ENCODE data around the gene GZF1. TPM values are rescaled to one million over a fixed set of nuclear protein-coding genes. Genes with fewer than 3 reads are reported as not detected.

The GZF1 gene
- total RNA-seq, 1 experiment from 2014 or later, result 17.0 TPM

DNA sequence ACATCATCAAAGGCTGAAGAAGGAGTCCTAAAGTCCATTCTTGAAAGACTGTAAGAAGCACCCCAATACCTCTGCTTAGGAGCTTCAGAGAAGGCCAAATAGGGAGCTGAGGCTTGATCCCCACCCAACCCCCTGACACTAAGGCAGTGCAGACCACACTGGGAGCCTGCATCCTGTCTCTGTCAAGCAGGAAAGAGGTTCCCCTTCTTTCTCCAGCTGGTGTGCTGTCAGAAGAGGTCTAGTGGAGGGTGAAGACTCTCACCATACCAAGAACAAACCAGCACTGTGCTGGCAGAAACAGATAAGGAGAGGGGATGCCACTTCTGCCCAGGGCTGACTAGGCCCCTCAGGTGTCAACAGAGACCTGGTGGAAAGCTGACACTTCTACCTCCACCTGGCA lies 19.9 kb downstream of the GZF1 start:
- Mint-ChIP-seq H3K27ac (no peak overlapping the region), H3K27me3 (ENCODE audit: low read depth) (no peaks in the 10 kb centered on the region), H3K4me3 (no peak overlapping the region), H3K4me1 (peaks cover 7 to 13% of the 10 kb centered on the region in 2 experiments), H3K36me3 (ENCODE audit: insufficient read depth in 1 of 3, low read depth in 3 of 3) (peaks cover 30 to 73% (median 58%) of the 10 kb centered on the region in 3 experiments), H3K9me3 (peaks cover 0 to 3% of the 10 kb centered on the region in 2 experiments; a peak in 1 of 5 replicates)
- H2AK5ac ChIP-seq (ENCODE audit: insufficient read length, low read length), result no peak overlapping the region
- H3K27ac ChIP-seq (ENCODE audit: insufficient read length, low read depth, low read length), result no peak overlapping the region
- H3K4me1 ChIP-seq (ENCODE audit: insufficient read depth, low read length), result no peaks in the 10 kb centered on the region
- peaks cover 8% of the 10 kb centered on the region for H3K79me1 ChIP-seq (ENCODE audit: insufficient read depth, low read depth, low read length, poor library complexity, severe bottlenecking)
- H3K27me3 ChIP-seq (ENCODE audit: insufficient read depth, low read length), result no peaks in the 10 kb centered on the region
- no peak overlapping the region for H4K91ac ChIP-seq (ENCODE audit: insufficient read length, low read depth, low read length)
- TF ChIP-seq, protein P1, sequence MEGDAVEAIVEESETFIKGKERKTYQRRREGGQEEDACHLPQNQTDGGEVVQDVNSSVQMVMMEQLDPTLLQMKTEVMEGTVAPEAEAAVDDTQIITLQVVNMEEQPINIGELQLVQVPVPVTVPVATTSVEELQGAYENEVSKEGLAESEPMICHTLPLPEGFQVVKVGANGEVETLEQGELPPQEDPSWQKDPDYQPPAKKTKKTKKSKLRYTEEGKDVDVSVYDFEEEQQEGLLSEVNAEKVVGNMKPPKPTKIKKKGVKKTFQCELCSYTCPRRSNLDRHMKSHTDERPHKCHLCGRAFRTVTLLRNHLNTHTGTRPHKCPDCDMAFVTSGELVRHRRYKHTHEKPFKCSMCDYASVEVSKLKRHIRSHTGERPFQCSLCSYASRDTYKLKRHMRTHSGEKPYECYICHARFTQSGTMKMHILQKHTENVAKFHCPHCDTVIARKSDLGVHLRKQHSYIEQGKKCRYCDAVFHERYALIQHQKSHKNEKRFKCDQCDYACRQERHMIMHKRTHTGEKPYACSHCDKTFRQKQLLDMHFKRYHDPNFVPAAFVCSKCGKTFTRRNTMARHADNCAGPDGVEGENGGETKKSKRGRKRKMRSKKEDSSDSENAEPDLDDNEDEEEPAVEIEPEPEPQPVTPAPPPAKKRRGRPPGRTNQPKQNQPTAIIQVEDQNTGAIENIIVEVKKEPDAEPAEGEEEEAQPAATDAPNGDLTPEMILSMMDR (conservative IDR thresholded peaks at IDR 0.05), result no peak
- H2BK5ac ChIP-seq (ENCODE audit: insufficient read length, low read length), result no peak overlapping the region
- H4K20me1 ChIP-seq (ENCODE audit: control insufficient read depth, insufficient read depth, insufficient read length), result no peaks in the 10 kb centered on the region
- H3K79me2 ChIP-seq (ENCODE audit: insufficient read depth, low read length), result no peaks in the 10 kb centered on the region
- no peak overlapping the region for H2AFZ ChIP-seq (ENCODE audit: low read length)
- no peaks in the 10 kb centered on the region for H3K9me3 ChIP-seq (ENCODE audit: control insufficient read depth, low read depth, low read length)
- no peak overlapping the region for H4K5ac ChIP-seq (ENCODE audit: insufficient read length, low read depth, low read length)
- no peak overlapping the region for H3K4ac ChIP-seq (ENCODE audit: low read depth, low read length)
- no peak overlapping the region for H2BK20ac ChIP-seq (ENCODE audit: low read depth, low read length, poor library complexity, severe bottlenecking)
- H4K8ac ChIP-seq (replicated peaks; ENCODE audit: insufficient read length, low read depth, low read length), result no peak overlapping the region
- H2BK12ac ChIP-seq (ENCODE audit: insufficient read length, low read depth, low read length), result no peak overlapping the region
- no peak overlapping the region for H3K4me2 ChIP-seq (ENCODE audit: insufficient read depth, insufficient read length, low read length)
- no peak overlapping the region for H3K9ac ChIP-seq (ENCODE audit: extremely low read depth, insufficient read length, low read length)
- no peak overlapping the region; the same call in 1 of the 2 replicates for H3K14ac ChIP-seq (ENCODE audit: insufficient read depth, low read length)
- no peak overlapping the region for H3K23ac ChIP-seq (ENCODE audit: insufficient read length, low read depth, low read length)
- H2BK15ac ChIP-seq (ENCODE audit: low read depth, low read length), result no peak overlapping the region
- no peaks in the 10 kb centered on the region for H3K23me2 ChIP-seq (ENCODE audit: insufficient read length, low read depth, low read length, poor library complexity, severe bottlenecking)
- H3T11ph ChIP-seq (ENCODE audit: low read length), result no peak overlapping the region
- H2BK120ac ChIP-seq (ENCODE audit: low read depth, low read length, poor library complexity, severe bottlenecking), result no peak overlapping the region
- H3K18ac ChIP-seq (ENCODE audit: insufficient read length, low read depth, low read length), result no peak overlapping the region
- no peak overlapping the region for H3K56ac ChIP-seq (ENCODE audit: insufficient read length, low read depth, low read length)
- no peak for DNase-seq
